ENCODE results near the gene CNNM1. TPM values are rescaled to one million over a fixed set of nuclear protein-coding genes. Genes with fewer than 3 reads are reported as not detected.

The CNNM1 gene
- total and polyA plus RNA-seq, 9 of the 15 experiments (the other 6 are each of a cell fraction or from before 2014, with no cell fraction given), result not detected

- H3K27me3 ChIP-seq (ENCODE audit: control insufficient read depth in 2 of 2, insufficient read depth in 2 of 2, low read length in 2 of 2), result peaks cover 6 to 14% of the 10 kb centered on the region in 2 experiments; a peak in 3 of 5 replicates
- H3K9me1 ChIP-seq (ENCODE audit: control insufficient read depth, insufficient read depth, low read length), result no peaks in the 10 kb centered on the region
- no TSS peak for BruUV-seq (replicated peaks)
- H3K27ac ChIP-seq (ENCODE audit: extremely low read depth, low read depth, low read length), result no peak overlapping the region
- H3K4me3 ChIP-seq, result no peak overlapping the region
- ATAC-seq, result peak; percentile 28; the same call in 2 of the 3 replicates
- H4K20me1 ChIP-seq (replicated peaks; ENCODE audit: control insufficient read depth, insufficient read depth, low read length), result no peaks in the 10 kb centered on the region
- TF ChIP-seq THRAP3 (IDR thresholded peaks at IDR 0.05; ENCODE audit: borderline replicate concordance) (no peak), NFE2 (IDR thresholded peaks at IDR 0.05; ENCODE audit: low read depth) (peak; percentile 34; the same call in 1 of the 2 replicates)
- intact Hi-C loops (cut with micrococcal nuclease), result no loop called here
- no peak for FAIRE-seq
- H3K9me3 ChIP-seq (replicated peaks; ENCODE audit: control insufficient read depth, insufficient read depth, low read depth, low read length), result no peaks in the 10 kb centered on the region
- H3K9ac ChIP-seq (ENCODE audit: insufficient read depth in 1 of 2, low read depth in 2 of 2, low read length in 2 of 2), result no peak overlapping the region
- in situ Hi-C loops (cut with MboI), result no loop called here
- no peak overlapping the region for H3K4me2 ChIP-seq (ENCODE audit: insufficient read depth, low read length)
- H3K36me3 ChIP-seq (ENCODE audit: control insufficient read depth, insufficient read depth, low read length), result no peaks in the 10 kb centered on the region
- 4% methylated on average over 11 of the region's 17 CpGs for WGBS (ENCODE audit: insufficient coverage, low coverage, missing lambda C conversion rate)
- ChIA-PET CTCF (ENCODE audit: low intra/inter-chr PET ratio) (no interaction called here), POLR2A (interaction anchor here (0.6 kb wide), 1 partner anchor 736 kb away, joined by 3 read pairs; no protein-coding TSS in a partner anchor)
- H2AFZ ChIP-seq (ENCODE audit: low read depth, low read length), result no peak overlapping the region
- DNase-seq (ENCODE audit: extremely low read depth in 1 of 4, low spot score in 3 of 4), result no peak
- peaks cover 0 to 9% of the 10 kb centered on the region in 2 experiments; a peak in 2 of 5 replicates for H3K4me1 ChIP-seq (replicated peaks in 1 of 2; ENCODE audit: control insufficient read depth in 2 of 2, insufficient read depth in 2 of 2, low read length in 2 of 2)
- no peaks in the 10 kb centered on the region for H3K79me2 ChIP-seq (ENCODE audit: control insufficient read depth, insufficient read depth, low read length)
Measured at GRCh38 chr10:99316374-99316773, 12.8 kb upstream of the CNNM1 start.

- in situ Hi-C loops (cut with MboI), result no loop called here
- intact Hi-C loops (cut with micrococcal nuclease), result no loop called here
- Histone ChIP-seq H4K20me1 (replicated peaks; ENCODE audit: control insufficient read depth, insufficient read depth, low read length) (no peaks in the 10 kb centered on the region), H3K27ac (ENCODE audit: extremely low read depth, low read depth, low read length) (no peak overlapping the region), H3K9me3 (replicated peaks; ENCODE audit: control insufficient read depth, insufficient read depth, low read depth, low read length) (no peaks in the 10 kb centered on the region), H3K4me1 (replicated peaks in 1 of 2; ENCODE audit: control insufficient read depth in 2 of 2, insufficient read depth in 2 of 2, low read length in 2 of 2) (peaks cover 0 to 9% of the 10 kb centered on the region in 2 experiments; a peak in 2 of 5 replicates), H2AFZ (ENCODE audit: low read depth, low read length) (no peak overlapping the region), H3K79me2 (ENCODE audit: control insufficient read depth, insufficient read depth, low read length) (no peaks in the 10 kb centered on the region), H3K9me1 (ENCODE audit: control insufficient read depth, insufficient read depth, low read length) (no peaks in the 10 kb centered on the region), H3K27me3 (ENCODE audit: control insufficient read depth in 2 of 2, insufficient read depth in 2 of 2, low read length in 2 of 2) (peaks cover 6 to 14% of the 10 kb centered on the region in 2 experiments; a peak in 3 of 5 replicates), H3K4me3 (no peak overlapping the region), H3K36me3 (ENCODE audit: control insufficient read depth, insufficient read depth, low read length) (no peaks in the 10 kb centered on the region), H3K9ac (ENCODE audit: insufficient read depth in 1 of 2, low read depth in 2 of 2, low read length in 2 of 2) (no peak overlapping the region), H3K4me2 (ENCODE audit: insufficient read depth, low read length) (no peak overlapping the region)
- ATAC-seq (no peak), DNase-seq (ENCODE audit: extremely low read depth in 1 of 4, low spot score in 3 of 4) (no peak), FAIRE-seq (no peak)
- BruUV-seq (replicated peaks), result no TSS peak
- ChIA-PET CTCF (ENCODE audit: low intra/inter-chr PET ratio) (no interaction called here), POLR2A (interaction anchor here (0.6 kb wide), 1 partner anchor 21 kb away, joined by 3 read pairs; no protein-coding TSS in a partner anchor)
- 0% methylated on average over 3 of the region's 3 CpGs for WGBS (ENCODE audit: insufficient coverage, low coverage, missing lambda C conversion rate)
- TF ChIP-seq ZNF431 (CRISPR knock-in tag; IDR thresholded peaks at IDR 0.05), result no peak
- TF ChIP-seq MXD1 (CRISPR knock-in tag; IDR thresholded peaks at IDR 0.05; ENCODE audit: borderline replicate concordance, poor library complexity, severe bottlenecking), result no peak
- TF ChIP-seq BCLAF1 (IDR thresholded peaks at IDR 0.05; ENCODE audit: borderline replicate concordance in 1 of 2, control insufficient read depth in 1 of 2, low read depth in 2 of 2, low read length in 1 of 2), result no peak
- no peak for TF ChIP-seq IRF2 (CRISPR knock-in tag; IDR thresholded peaks at IDR 0.05)
- no peak for TF ChIP-seq ZBTB5 (IDR thresholded peaks at IDR 0.05)
- TF ChIP-seq E2F3 (CRISPR knock-in tag; IDR thresholded peaks at IDR 0.05), result no peak
- no peak for TF ChIP-seq HDAC1 (IDR thresholded peaks at IDR 0.05)
- no peak for TF ChIP-seq POU5F1 (IDR thresholded peaks at IDR 0.05; ENCODE audit: borderline replicate concordance, low read depth, low read length, partially characterized antibody)
Measured at GRCh38 chr10:99318048-99318447, 11.1 kb upstream of the CNNM1 start.
